ENCODE data around the gene CRACDL. TPM values are rescaled to one million over a fixed set of nuclear protein-coding genes. Genes with fewer than 3 reads are reported as not detected.

The CRACDL gene
- total and polyA plus RNA-seq, 2 donors (not counting 3 experiments of a cell fraction or from before 2014, with no cell fraction given): 0.92 to 6.3 TPM

DNA sequence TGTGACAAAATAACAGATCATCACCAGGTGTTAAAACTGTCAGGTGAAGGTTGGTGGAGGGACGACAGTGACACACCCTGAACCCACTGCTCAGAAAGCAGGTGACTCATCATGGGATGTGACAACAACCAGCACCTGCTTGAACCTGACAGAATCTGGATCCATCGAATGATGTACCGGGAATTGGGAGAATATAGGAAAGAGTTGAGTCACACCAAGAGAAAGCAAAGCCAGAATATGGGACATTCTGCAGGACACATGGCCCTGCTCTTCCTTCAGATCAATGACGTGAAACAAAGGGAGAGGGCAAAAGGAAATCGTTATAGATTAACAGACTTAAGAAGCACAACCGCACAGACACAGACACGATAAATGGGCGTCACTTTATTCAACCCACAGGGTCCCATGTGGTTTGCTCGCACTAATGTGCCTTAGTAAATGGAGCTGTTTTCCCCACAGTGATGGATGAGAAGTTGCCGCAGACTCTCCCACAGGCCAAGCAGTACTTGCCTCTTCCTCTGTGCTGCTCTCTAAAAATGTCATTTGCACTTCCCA is 100.1 kb downstream of the CRACDL start:
- Histone ChIP-seq H3K4me1 (ENCODE audit: control insufficient read depth, extremely low read depth, insufficient read depth, low read length) (peaks cover 23% of the 10 kb centered on the region), H3K9ac (replicated peaks; ENCODE audit: extremely low read depth, insufficient read depth, low read length) (no peak overlapping the region), H2AFZ (ENCODE audit: low read depth, low read length) (no peak overlapping the region), H3K9me3 (replicated peaks; ENCODE audit: control insufficient read depth, insufficient read depth, low read length) (no peaks in the 10 kb centered on the region), H3K9me1 (replicated peaks; ENCODE audit: control insufficient read depth, extremely low read depth, insufficient read depth, low read length) (no peaks in the 10 kb centered on the region), H3K27ac (ENCODE audit: insufficient read depth, low read depth, low read length) (no peak overlapping the region), H3K27me3 (ENCODE audit: control insufficient read depth in 2 of 2, insufficient read depth in 2 of 2, low read length in 2 of 2) (no peaks in the 10 kb centered on the region), H3K79me2 (ENCODE audit: control insufficient read depth, insufficient read depth, low read length) (no peaks in the 10 kb centered on the region), H3K4me2 (ENCODE audit: insufficient read depth, low read length) (no peak overlapping the region), H3K36me3 (ENCODE audit: control insufficient read depth in 2 of 2, extremely low read depth in 1 of 2, insufficient read depth in 2 of 2, low read length in 2 of 2) (no peaks in the 10 kb centered on the region), H3K4me3 (replicated peaks in 1 of 3; ENCODE audit: insufficient read depth in 1 of 3, low read depth in 1 of 3, low read length in 3 of 3) (no peak overlapping the region), H4K20me1 (replicated peaks; ENCODE audit: control insufficient read depth, extremely low read depth, insufficient read depth, low read length) (no peaks in the 10 kb centered on the region)
- dilution Hi-C loops (cut with MboI; ENCODE audit: extremely low pct_ligation_motif_present, low sequenced_read_pairs): no loop called here
- CTCF ChIA-PET: interaction anchor here (1.0 to 4.3 kb wide), 9 partner anchors 13 to 1136 kb away, joined by 3 to 136 read pairs (median 4); partner anchors contain the start of gene MGAT4A
- FAIRE-seq: no peak
- no TSS peak for BruUV-seq (replicated peaks)
- no peak for TF ChIP-seq EZH2 (IDR thresholded peaks at IDR 0.05; ENCODE audit: borderline replicate concordance, low read depth, low read length, severe bottlenecking)
- TF ChIP-seq, protein P1, sequence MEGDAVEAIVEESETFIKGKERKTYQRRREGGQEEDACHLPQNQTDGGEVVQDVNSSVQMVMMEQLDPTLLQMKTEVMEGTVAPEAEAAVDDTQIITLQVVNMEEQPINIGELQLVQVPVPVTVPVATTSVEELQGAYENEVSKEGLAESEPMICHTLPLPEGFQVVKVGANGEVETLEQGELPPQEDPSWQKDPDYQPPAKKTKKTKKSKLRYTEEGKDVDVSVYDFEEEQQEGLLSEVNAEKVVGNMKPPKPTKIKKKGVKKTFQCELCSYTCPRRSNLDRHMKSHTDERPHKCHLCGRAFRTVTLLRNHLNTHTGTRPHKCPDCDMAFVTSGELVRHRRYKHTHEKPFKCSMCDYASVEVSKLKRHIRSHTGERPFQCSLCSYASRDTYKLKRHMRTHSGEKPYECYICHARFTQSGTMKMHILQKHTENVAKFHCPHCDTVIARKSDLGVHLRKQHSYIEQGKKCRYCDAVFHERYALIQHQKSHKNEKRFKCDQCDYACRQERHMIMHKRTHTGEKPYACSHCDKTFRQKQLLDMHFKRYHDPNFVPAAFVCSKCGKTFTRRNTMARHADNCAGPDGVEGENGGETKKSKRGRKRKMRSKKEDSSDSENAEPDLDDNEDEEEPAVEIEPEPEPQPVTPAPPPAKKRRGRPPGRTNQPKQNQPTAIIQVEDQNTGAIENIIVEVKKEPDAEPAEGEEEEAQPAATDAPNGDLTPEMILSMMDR (IDR thresholded peaks at IDR 0.05; ENCODE audit: extremely low read depth in 1 of 2, insufficient read depth in 1 of 2, low read depth in 1 of 2, low read length in 2 of 2): no peak
- TF ChIP-seq GATA2 (IDR thresholded peaks at IDR 0.05; ENCODE audit: insufficient read depth, insufficient read length, low read depth, low read length): no peak
- no peak for TF ChIP-seq POLR2A (IDR thresholded peaks at IDR 0.05; ENCODE audit: low read depth, low read length)
- TF ChIP-seq JUN (IDR thresholded peaks at IDR 0.05; ENCODE audit: borderline replicate concordance, insufficient read depth, insufficient read length, low read depth): peak; percentile 23
- no peak for TF ChIP-seq MYC (IDR thresholded peaks at IDR 0.05; ENCODE audit: low read depth, low read length)
- no peak for TF ChIP-seq FOS (IDR thresholded peaks at IDR 0.05; ENCODE audit: borderline replicate concordance, insufficient read depth, low read length)
- intact Hi-C loops (cut with micrococcal nuclease): loop anchor here (5.0 kb wide), 1 partner anchor 86 kb away; no protein-coding TSS in a partner anchor
- POLR2A ChIA-PET: no interaction called here
- no peak for DNase-seq (ENCODE audit: low read depth, low spot score)
